ENCODE results near the gene USP47.

The USP47 gene

DNA sequence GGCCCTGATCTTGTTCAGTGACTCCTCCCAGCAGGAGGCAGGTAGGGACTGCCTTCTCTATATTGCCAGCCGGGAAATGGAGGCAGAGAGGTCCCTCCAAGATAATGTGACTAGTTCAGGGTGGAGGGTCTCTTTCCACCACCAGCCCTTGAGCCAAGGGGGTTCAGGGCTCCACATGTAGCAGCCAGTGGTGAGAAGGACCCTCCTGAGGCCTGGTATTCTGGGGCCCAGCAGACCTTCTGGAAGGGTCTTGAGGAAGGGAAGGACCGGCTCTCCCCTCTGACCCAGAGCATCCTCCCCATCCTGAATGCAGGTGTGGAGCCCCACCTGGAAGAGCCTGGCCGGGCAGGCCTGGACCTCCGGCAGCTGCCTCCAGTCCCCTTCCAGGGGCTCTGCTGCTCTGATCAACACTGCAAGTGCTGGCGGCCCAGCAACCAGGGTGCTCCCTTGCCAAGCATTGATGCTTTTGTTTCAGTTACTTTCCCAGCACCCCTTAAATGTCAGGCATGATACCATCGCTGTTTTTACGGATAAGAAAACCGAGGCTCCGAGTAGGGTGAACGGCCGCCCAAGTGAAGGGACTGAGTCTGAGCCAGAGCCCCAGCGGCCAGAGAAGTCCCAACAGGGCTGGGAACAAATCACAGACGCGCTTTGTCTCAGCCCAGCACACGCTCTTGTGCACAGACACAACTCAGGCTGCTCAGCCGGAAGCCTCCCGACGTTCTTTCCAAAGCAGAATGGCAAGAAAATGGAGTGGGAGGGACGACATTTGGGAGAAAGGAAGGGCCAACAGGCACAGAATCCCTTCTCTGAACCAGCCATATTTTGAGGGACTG is 127.8 kb downstream of the USP47 start:
- Histone ChIP-seq H3K4me1 (ENCODE audit: control insufficient read depth, insufficient read depth, low read length, poor library complexity, severe bottlenecking) (no peaks in the 10 kb centered on the region), H3K36me3 (ENCODE audit: control insufficient read depth, insufficient read depth, low read length) (no peaks in the 10 kb centered on the region), H3K9me3 (ENCODE audit: control insufficient read depth, low read length) (no peaks in the 10 kb centered on the region), H3K27me3 (replicated peaks; ENCODE audit: control insufficient read depth, insufficient read depth, low read length, poor library complexity, severe bottlenecking) (no peaks in the 10 kb centered on the region), H3K27ac (ENCODE audit: insufficient read depth, low read length, poor library complexity, severe bottlenecking) (no peak overlapping the region), H3K4me3 (ENCODE audit: insufficient read depth, low read depth, low read length, poor library complexity, severe bottlenecking) (no peak overlapping the region)
- DNase-seq = no peak

DNA sequence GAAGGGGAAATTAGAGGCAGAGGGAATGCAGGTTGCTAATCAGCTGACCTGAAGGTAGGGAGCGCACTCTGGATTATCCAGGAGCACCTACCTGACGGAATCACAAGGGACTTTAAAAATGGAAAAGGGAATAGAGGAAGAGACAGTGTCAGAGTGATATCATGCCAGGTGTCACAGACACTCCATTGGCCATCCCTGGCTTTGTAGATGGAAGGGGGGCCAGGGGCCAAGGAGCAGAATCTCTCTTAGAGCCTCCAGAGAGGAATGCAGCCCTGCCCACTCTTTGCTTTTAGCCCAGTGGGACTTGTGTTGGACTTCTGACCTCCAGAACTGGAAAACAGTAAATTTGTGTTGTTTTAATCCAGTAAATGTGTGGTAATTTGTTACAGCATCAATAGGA is 128.8 kb downstream of the USP47 start:
- Histone ChIP-seq H3K36me3 (ENCODE audit: control insufficient read depth, insufficient read depth, low read length) (no peaks in the 10 kb centered on the region), H3K27ac (ENCODE audit: insufficient read depth, low read length, poor library complexity, severe bottlenecking) (no peak overlapping the region), H3K4me1 (ENCODE audit: control insufficient read depth, insufficient read depth, low read length, poor library complexity, severe bottlenecking) (no peaks in the 10 kb centered on the region), H3K4me3 (ENCODE audit: insufficient read depth, low read depth, low read length, poor library complexity, severe bottlenecking) (no peak overlapping the region), H3K9me3 (ENCODE audit: control insufficient read depth, low read length) (no peaks in the 10 kb centered on the region), H3K27me3 (replicated peaks; ENCODE audit: control insufficient read depth, insufficient read depth, low read length, poor library complexity, severe bottlenecking) (no peaks in the 10 kb centered on the region)
- DNase-seq = no peak

DNA sequence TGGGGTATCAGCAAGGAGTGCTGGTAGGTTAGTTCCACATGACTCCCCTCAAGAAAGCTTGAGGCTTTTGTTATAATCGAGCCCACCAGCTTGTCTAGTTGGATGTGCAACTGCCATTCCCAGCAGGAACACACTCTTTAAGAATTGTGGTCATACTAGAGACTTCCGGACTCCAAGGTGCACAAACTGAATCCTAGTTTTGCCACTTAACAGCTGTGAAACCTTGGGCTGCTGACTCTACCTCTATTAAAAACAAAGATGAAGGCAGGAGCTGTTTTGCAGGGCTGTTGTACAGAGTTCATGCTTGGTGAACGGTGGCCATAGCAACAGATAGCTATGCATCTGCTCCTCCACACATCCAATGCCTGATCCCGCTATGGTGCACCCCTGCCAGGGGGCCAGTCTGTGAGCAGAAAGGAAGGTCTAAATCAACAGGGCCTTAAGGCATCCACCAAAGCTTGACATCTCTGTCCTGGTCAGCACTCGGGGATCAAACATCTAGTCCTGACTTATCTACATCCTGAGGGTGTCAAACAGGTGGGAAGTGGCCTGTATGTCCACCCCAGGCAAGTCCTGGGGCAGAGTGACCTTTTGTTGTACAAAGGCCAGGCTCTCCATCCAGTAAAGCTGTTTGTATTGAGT is 130.3 kb downstream of the USP47 start:
- no peaks in the 10 kb centered on the region for H3K9me3 ChIP-seq (ENCODE audit: control insufficient read depth, low read length)
- DNase-seq = no peak
- no peaks in the 10 kb centered on the region for H3K27me3 ChIP-seq (replicated peaks; ENCODE audit: control insufficient read depth, insufficient read depth, low read length, poor library complexity, severe bottlenecking)
- no peaks in the 10 kb centered on the region for H3K4me1 ChIP-seq (ENCODE audit: control insufficient read depth, insufficient read depth, low read length, poor library complexity, severe bottlenecking)
- H3K36me3 ChIP-seq (ENCODE audit: control insufficient read depth, insufficient read depth, low read length) = no peaks in the 10 kb centered on the region
- no peak overlapping the region for H3K4me3 ChIP-seq (ENCODE audit: insufficient read depth, low read depth, low read length, poor library complexity, severe bottlenecking)
- no peak overlapping the region for H3K27ac ChIP-seq (ENCODE audit: insufficient read depth, low read length, poor library complexity, severe bottlenecking)

DNA sequence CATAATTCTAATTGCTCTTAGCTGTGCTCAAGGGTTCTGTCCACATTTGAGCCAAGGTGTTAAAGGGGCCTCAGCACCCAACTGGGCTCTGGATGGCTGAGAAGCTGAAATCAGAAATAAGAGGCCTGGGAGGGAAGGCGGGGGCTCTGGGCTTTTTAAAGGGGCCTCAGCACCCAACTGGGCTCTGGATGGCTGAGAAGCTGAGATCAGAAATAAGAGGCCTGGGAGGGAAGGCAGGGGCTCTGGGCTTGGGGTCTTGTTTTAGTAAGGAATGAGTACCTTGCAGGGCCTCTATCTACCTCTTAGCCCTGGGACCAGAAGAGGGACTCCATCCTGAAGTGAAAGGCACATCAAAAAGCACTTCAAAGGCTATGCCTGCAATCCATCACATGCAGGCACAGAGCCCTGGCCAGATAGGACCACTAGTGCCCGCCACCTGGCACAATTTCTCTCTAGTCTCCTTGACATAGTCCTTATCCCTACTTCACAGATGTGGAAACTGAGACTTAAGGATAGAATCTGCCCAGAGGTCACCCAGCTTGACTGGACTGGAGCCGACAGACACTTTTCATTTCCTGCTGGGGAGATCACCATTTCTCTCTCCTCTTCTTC is 131.1 kb downstream of the USP47 start:
- no peaks in the 10 kb centered on the region for H3K4me1 ChIP-seq (ENCODE audit: control insufficient read depth, insufficient read depth, low read length, poor library complexity, severe bottlenecking)
- H3K9me3 ChIP-seq (ENCODE audit: control insufficient read depth, low read length) = no peaks in the 10 kb centered on the region
- H3K4me3 ChIP-seq (ENCODE audit: insufficient read depth, low read depth, low read length, poor library complexity, severe bottlenecking) = no peak overlapping the region
- no peaks in the 10 kb centered on the region for H3K27me3 ChIP-seq (replicated peaks; ENCODE audit: control insufficient read depth, insufficient read depth, low read length, poor library complexity, severe bottlenecking)
- no peaks in the 10 kb centered on the region for H3K36me3 ChIP-seq (ENCODE audit: control insufficient read depth, insufficient read depth, low read length)
- DNase-seq = no peak
- no peak overlapping the region for H3K27ac ChIP-seq (ENCODE audit: insufficient read depth, low read length, poor library complexity, severe bottlenecking)

DNA sequence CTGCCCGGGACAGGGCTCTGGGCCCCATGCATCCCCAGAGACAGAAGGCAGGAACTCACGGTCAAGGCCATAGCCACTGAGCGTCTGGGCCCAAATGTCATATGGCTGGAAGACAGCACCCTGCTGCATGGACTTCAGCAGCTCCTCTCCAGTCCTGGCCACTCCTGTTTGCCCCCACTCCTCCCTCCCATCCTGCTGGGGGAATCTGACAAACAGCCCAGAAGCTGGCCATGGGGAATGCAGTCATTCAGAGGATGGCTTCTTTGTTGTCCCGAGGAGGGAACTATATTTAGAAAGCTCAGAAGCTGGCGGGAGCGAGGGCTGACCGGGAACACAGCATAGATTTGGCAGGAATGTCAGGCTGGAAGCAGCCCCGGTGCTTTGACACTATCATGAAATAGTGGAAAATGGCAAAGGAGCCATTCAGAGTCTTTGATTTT is 131.6 kb downstream of the USP47 start:
- Histone ChIP-seq H3K27ac (ENCODE audit: insufficient read depth, low read length, poor library complexity, severe bottlenecking) (no peak overlapping the region), H3K36me3 (ENCODE audit: control insufficient read depth, insufficient read depth, low read length) (no peaks in the 10 kb centered on the region), H3K9me3 (ENCODE audit: control insufficient read depth, low read length) (no peaks in the 10 kb centered on the region), H3K27me3 (replicated peaks; ENCODE audit: control insufficient read depth, insufficient read depth, low read length, poor library complexity, severe bottlenecking) (no peaks in the 10 kb centered on the region), H3K4me1 (ENCODE audit: control insufficient read depth, insufficient read depth, low read length, poor library complexity, severe bottlenecking) (no peaks in the 10 kb centered on the region), H3K4me3 (ENCODE audit: insufficient read depth, low read depth, low read length, poor library complexity, severe bottlenecking) (no peak overlapping the region)
- DNase-seq = no peak

DNA sequence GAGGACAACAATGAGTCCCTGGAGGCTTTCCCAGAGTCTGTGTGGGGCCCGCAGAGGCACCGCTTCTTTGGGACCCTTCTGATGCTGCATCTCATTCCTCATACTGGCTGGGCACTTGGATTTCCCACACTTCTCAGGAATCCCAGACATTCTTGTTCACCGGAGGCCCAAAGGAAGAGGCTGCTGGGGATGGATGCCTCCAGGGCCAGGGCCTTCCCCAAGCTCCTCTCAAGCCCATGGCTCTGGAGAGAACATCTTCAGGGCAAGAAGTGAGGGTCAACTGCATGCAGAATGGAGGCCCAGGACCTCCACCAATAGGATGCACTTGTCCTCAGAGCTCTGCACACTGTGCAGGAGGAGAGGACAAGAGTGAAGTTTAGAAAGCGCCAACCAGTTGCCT is 132.1 kb downstream of the USP47 start:
- no peaks in the 10 kb centered on the region for H3K36me3 ChIP-seq (ENCODE audit: control insufficient read depth, insufficient read depth, low read length)
- H3K27ac ChIP-seq (ENCODE audit: insufficient read depth, low read length, poor library complexity, severe bottlenecking) = no peak overlapping the region
- no peaks in the 10 kb centered on the region for H3K4me1 ChIP-seq (ENCODE audit: control insufficient read depth, insufficient read depth, low read length, poor library complexity, severe bottlenecking)
- no peak overlapping the region for H3K4me3 ChIP-seq (ENCODE audit: insufficient read depth, low read depth, low read length, poor library complexity, severe bottlenecking)
- no peak for DNase-seq
- H3K27me3 ChIP-seq (replicated peaks; ENCODE audit: control insufficient read depth, insufficient read depth, low read length, poor library complexity, severe bottlenecking) = no peaks in the 10 kb centered on the region
- no peaks in the 10 kb centered on the region for H3K9me3 ChIP-seq (ENCODE audit: control insufficient read depth, low read length)

DNA sequence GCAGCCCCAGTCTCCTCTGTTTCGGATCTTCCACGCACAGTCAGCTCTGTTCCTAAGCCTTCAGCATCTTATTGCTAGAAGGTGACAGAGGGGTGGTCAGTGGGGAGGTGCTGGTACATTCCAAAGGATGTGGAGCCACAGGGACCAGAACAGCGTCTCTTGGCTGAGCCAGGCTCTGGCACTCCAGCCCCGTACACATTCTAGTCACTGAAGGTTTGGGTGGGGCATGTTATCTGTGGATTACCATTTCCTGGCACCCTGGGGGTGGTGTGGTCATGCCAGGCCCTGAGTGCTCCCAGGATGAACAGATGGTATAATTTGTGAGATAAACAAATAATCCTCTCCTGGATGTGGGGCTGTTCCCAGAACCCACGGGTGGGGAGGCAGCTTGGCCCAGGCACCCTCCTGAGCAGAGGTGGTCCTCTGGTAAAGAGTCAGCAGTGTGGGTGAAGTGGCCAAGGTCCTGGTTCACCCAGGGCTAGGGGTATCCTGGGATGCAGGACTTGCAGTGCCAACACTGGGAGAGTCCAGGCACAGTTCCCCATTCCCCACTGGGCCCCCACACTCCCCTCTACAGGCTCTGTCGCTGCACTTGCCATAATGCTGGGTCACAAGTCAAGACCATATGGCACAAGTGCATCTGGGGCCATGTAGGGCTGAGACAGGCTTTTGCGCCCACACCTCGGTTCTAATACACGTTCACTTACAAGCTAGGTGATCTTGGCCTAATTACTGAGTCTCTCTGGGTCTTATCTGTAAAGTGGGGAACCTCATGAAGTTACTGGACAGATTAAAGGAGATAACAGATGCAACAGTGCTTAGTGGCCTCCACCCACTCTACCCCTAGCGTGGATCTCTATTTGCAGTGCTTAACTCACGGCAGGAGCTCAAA is 133.7 kb downstream of the USP47 start:
- Histone ChIP-seq H3K27ac (ENCODE audit: insufficient read depth, low read length, poor library complexity, severe bottlenecking) (no peak overlapping the region), H3K9me3 (ENCODE audit: control insufficient read depth, low read length) (no peaks in the 10 kb centered on the region), H3K4me1 (ENCODE audit: control insufficient read depth, insufficient read depth, low read length, poor library complexity, severe bottlenecking) (no peaks in the 10 kb centered on the region), H3K27me3 (replicated peaks; ENCODE audit: control insufficient read depth, insufficient read depth, low read length, poor library complexity, severe bottlenecking) (no peaks in the 10 kb centered on the region), H3K4me3 (ENCODE audit: insufficient read depth, low read depth, low read length, poor library complexity, severe bottlenecking) (no peak overlapping the region), H3K36me3 (ENCODE audit: control insufficient read depth, insufficient read depth, low read length) (no peaks in the 10 kb centered on the region)
- no peak for DNase-seq

DNA sequence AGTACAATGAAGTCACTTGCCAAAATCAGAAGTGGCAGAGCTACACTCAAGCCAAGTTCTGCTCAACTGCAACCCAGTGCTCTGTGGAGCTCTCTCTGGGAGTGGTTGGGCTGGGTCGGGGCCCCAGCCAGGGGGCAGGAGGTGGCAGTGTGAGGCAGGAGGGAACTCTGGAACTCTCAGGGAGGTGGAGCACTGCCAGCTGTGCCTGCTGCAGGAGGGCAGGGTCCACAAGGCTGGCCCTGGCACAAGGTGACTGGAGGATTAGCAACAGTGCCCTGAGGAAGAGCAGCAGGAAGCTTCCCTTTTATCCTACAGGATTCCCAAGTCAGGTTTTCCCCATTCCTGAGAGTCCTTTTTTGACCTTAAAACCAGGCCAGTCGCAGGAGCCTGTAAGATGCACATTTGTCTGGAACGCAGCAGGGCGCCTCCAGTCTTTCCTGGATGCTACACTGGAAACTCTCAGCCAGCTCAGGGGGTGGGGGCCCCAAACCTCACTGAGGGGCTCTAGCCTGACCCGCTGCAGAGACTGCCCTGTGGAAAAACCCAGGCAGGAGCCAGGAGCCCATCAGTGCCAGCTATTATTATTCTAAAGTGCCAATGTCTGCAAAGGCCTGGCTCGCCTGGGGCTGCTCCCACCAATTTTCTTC is 134.8 kb downstream of the USP47 start:
- H3K36me3 ChIP-seq (ENCODE audit: control insufficient read depth, insufficient read depth, low read length) = no peaks in the 10 kb centered on the region
- no peak for DNase-seq
- H3K4me3 ChIP-seq (ENCODE audit: insufficient read depth, low read depth, low read length, poor library complexity, severe bottlenecking) = no peak overlapping the region
- no peak overlapping the region for H3K27ac ChIP-seq (ENCODE audit: insufficient read depth, low read length, poor library complexity, severe bottlenecking)
- H3K27me3 ChIP-seq (replicated peaks; ENCODE audit: control insufficient read depth, insufficient read depth, low read length, poor library complexity, severe bottlenecking) = no peaks in the 10 kb centered on the region
- no peaks in the 10 kb centered on the region for H3K9me3 ChIP-seq (ENCODE audit: control insufficient read depth, low read length)
- no peaks in the 10 kb centered on the region for H3K4me1 ChIP-seq (ENCODE audit: control insufficient read depth, insufficient read depth, low read length, poor library complexity, severe bottlenecking)

DNA sequence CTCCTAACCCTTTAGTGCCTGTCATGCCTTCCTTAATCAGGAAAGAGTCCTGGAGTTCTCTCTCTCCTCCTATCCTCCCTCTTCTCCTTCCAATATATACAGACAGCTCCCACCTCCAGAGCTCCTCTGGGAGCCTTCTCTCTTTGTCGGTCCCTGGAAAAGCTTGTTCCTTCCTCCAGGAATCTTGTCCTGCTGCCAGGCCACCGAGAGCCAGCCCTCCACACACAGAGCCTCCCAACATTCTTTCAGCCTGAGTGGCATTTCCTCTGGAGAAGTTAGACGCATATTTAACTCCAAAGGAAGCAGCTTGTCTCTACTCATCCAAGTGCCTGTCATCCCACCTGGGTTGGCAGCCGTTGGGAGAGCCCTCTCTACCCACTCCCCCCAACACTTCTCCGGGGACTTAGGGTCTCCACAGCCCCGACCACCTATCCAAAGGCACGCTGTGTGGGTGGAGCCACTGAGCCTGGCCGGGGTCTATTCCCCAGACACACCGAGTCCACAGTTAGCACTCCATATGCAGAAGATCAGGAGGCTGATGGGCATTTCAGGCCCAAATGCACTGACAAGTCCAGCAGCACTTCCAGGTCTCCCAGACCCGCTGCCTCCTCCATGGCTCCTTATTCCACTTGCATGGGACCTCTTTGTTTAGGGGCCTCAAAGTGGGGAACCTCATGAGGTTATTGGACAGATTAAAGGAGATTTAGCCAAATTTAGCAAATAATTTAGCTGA is 135.6 kb downstream of the USP47 start:
- Histone ChIP-seq H3K9me3 (ENCODE audit: control insufficient read depth, low read length) (no peaks in the 10 kb centered on the region), H3K4me1 (ENCODE audit: control insufficient read depth, insufficient read depth, low read length, poor library complexity, severe bottlenecking) (no peaks in the 10 kb centered on the region), H3K27me3 (replicated peaks; ENCODE audit: control insufficient read depth, insufficient read depth, low read length, poor library complexity, severe bottlenecking) (no peaks in the 10 kb centered on the region), H3K36me3 (ENCODE audit: control insufficient read depth, insufficient read depth, low read length) (no peaks in the 10 kb centered on the region), H3K27ac (ENCODE audit: insufficient read depth, low read length, poor library complexity, severe bottlenecking) (no peak overlapping the region), H3K4me3 (ENCODE audit: insufficient read depth, low read depth, low read length, poor library complexity, severe bottlenecking) (no peak overlapping the region)
- no peak for DNase-seq
